H1 (cell line): Measurements from ENCODE around the gene TRABD2A. TPM values are rescaled to one million over a fixed set of nuclear protein-coding genes. Genes with fewer than 3 reads are reported as not detected.

Source experiments
- CTCF ChIP-seq, 3 experiments: IDR thresholded peaks; 1 replicate in 2 of 3; 2 replicates in 1 of 3; pipeline versions ENCODE4 v1.5.1 to v1.6.1; 2011; ENCODE audit warnings: low read length in 3 of 3, mild to moderate bottlenecking in 3 of 3, inconsistent platforms in 2 of 3, low read depth in 1 of 3, moderate library complexity in 1 of 3; ENCODE audit not compliant: insufficient read depth in 1 of 3; ENCODE audit errors: control extremely low read depth in 1 of 3
- SIN3A ChIP-seq, 2 experiments: IDR thresholded peaks in 1 of 2; conservative IDR thresholded peaks in 1 of 2; 2 replicates each; pipeline ENCODE4 v1.6.1; 2011 to 2012; ENCODE audit warnings: low read length in 2 of 2, improper control_type of control experiment in 1 of 2, low read depth in 1 of 2, mild to moderate bottlenecking in 1 of 2
- SIRT6 ChIP-seq: IDR thresholded peaks from one replicate; pipeline ENCODE4 v1.7.1; 2012; ENCODE audit warnings: low read length, inconsistent platforms
- SP4 ChIP-seq: IDR thresholded peaks from 2 replicates; pipeline ENCODE4 v1.6.1; 2012; ENCODE audit warnings: low read length, inconsistent platforms
- SUZ12 ChIP-seq: fragments of 200-600 bp; sonication (generic); IDR thresholded peaks from 2 replicates; pipeline ENCODE4 v1.6.1; 2012; ENCODE audit warnings: mild to moderate bottlenecking, inconsistent platforms, low read length, moderate library complexity, mixed read lengths
- polyA plus RNA-seq, 7 experiments: library from polyadenylated mRNA; depleted of rRNA in 3 of 7; stranded (reverse) in 5 of 7; unstranded in 2 of 7; fragments of >200 nt in 5 of 7; fragments of 200-250 nt in 2 of 7; gene quantifications; 1 replicate in 5 of 7; 2 replicates in 1 of 7; 4 replicates in 1 of 7; pipeline versions ENCODE4 v1.2.1 to v1.2.3, GENCODE V29; 2011 to 2013; ENCODE audit warnings: missing spikeins in 2 of 7, mixed read lengths in 2 of 7
- total RNA-seq: library from RNA; stranded (reverse); fragmentation: NEBNext Ultra II Directional; extraction: Animal tissue kit (Norgen Biotek cat#: 25700); gene quantifications from 2 replicates; pipeline ENCODE4 v1.2.1, GENCODE V29; 2021

Gene TRABD2A
- total and polyA plus RNA-seq, 2 of the 8 experiments (the other 6 are each of a cell fraction or from before 2014, with no cell fraction given): 17.3 to 18.6 TPM

- TF ChIP-seq CTCF (IDR thresholded peaks at IDR 0.05; ENCODE audit: control extremely low read depth in 1 of 3, insufficient read depth in 1 of 3, low read depth in 1 of 3, low read length in 3 of 3) (no peak), SP4 (no peak), SIN3A (conservative IDR thresholded peaks at IDR 0.05 in 1 of 2, IDR thresholded peaks at IDR 0.05 in 1 of 2; ENCODE audit: low read depth in 1 of 2, low read length in 2 of 2) (no peak), SIRT6 (no peak), SUZ12 (no peak)
- TF ChIP-seq, all 59 proteins: peak for 0
Observed at GRCh38 chr2:84799772-84800171, 81.1 kb downstream of the TRABD2A start (continued).
